D721Med (cell line): ENCODE data around the gene ZFAND2A.

Source experiments
- DNase-seq: peaks from one replicate; pipeline ENCODE4 v3.0.0; 2011; ENCODE audit warnings: low spot score; ENCODE audit not compliant: insufficient read length
- FAIRE-seq: peaks from 2 replicates; lab custom pipeline; 2011; peaks lifted over from hg19 to GRCh38; lab: Jason Lieb, UNC
- CTCF ChIP-seq: IDR thresholded peaks from 2 replicates; pipeline ENCODE4 v1.5.1; 2012; ENCODE audit warnings: mild to moderate bottlenecking, control low read depth; ENCODE audit not compliant: insufficient read depth; ENCODE audit errors: missing control alignments

The ZFAND2A gene

GRCh38 chr7:1187127-1187526, 27.1 kb upstream of the ZFAND2A start:
- no peak for FAIRE-seq
- DNase-seq, result no peak

GRCh38 chr7:1181640-1182039, 21.6 kb upstream of the ZFAND2A start:
- DNase-seq (no peak), FAIRE-seq (no peak)
- no peak for TF ChIP-seq CTCF

More at GRCh38 chr7:1187127-1187526, 27.1 kb upstream of the ZFAND2A start:
- no peak for TF ChIP-seq CTCF

GRCh38 chr7:1181031-1181430, 21.0 kb upstream of the ZFAND2A start:
- no peak for TF ChIP-seq CTCF
- no peak for FAIRE-seq

GRCh38 chr7:1176891-1177373, 16.9 kb upstream of the ZFAND2A start:
- TF ChIP-seq CTCF, result peak; percentile 60
- DNase-seq, result peak; percentile 44
- no peak for FAIRE-seq

More at GRCh38 chr7:1181031-1181430, 21.0 kb upstream of the ZFAND2A start:
- no peak for DNase-seq

- no peak for FAIRE-seq
- peak; percentile 86 for DNase-seq
- TF ChIP-seq CTCF, result peak; percentile 79
Observed at GRCh38 chr7:1175967-1176851, 16.2 kb upstream of the ZFAND2A start.

- no peak for FAIRE-seq
- no peak for DNase-seq
- TF ChIP-seq CTCF, result no peak
Observed at GRCh38 chr7:1175597-1175966, 15.6 kb upstream of the ZFAND2A start.
